IMR-90 (cell line): ENCODE results near the gene C15orf39.
"Not testable (repeated sequence)": the region's sequence is repeated elsewhere in the genome, so short reads cannot be mapped to it uniquely, and the experiment has no call there.

Source experiments
- BHLHE40 ChIP-seq: fragments of 150-350 bp; IDR thresholded peaks from 2 replicates; pipeline ENCODE4 v1.6.1; 2016; ENCODE audit warnings: mild to moderate bottlenecking, low read depth, low read length
- CEBPB ChIP-seq: IDR thresholded peaks from 2 replicates; pipeline ENCODE4 v1.6.1; 2012; ENCODE audit warnings: low read depth, low read length, improper control_type of control experiment
- CTCF ChIP-seq: conservative IDR thresholded peaks from 2 replicates; pipeline ENCODE4 v1.5.1; 2012; ENCODE audit warnings: mild to moderate bottlenecking, low read depth, low read length, improper control_type of control experiment
- POLR2A ChIP-seq: IDR thresholded peaks from 2 replicates; pipeline ENCODE4 v1.6.1; 2012; ENCODE audit warnings: mild to moderate bottlenecking, low read depth, low read length
- RAD21 ChIP-seq: IDR thresholded peaks from 2 replicates; pipeline ENCODE4 v1.6.1; 2012; ENCODE audit warnings: low read length, improper control_type of control experiment
- RCOR1 ChIP-seq: IDR thresholded peaks from 2 replicates; pipeline ENCODE4 v1.6.1; 2012; ENCODE audit warnings: mild to moderate bottlenecking, low read length, improper control_type of control experiment; ENCODE audit not compliant: insufficient replicate concordance
- RFX5 ChIP-seq: IDR thresholded peaks from 2 replicates; pipeline ENCODE4 v1.8.0; 2012; ENCODE audit warnings: low read depth, mild to moderate bottlenecking, low read length, moderate library complexity
- USF2 ChIP-seq: fragments of 150-350 bp; IDR thresholded peaks from 2 replicates; pipeline ENCODE4 v1.6.1; 2017; ENCODE audit warnings: mild to moderate bottlenecking, antibody characterized with exemption, low read length, low read depth

GRCh38 chr15:75259873-75260272, 58.2 kb downstream of the C15orf39 start:
- TF ChIP-seq CEBPB, USF2, CTCF, POLR2A, BHLHE40, RAD21, RFX5, RCOR1: not testable (repeated sequence)
